Tibial nerve (tissue), 4 donors: ENCODE measurements around the gene TJP2. TPM values are rescaled to one million over a fixed set of nuclear protein-coding genes. Genes with fewer than 3 reads are reported as not detected.

Experiments used
- DNase-seq, 2 donors: peaks; one replicate each; pipeline ENCODE4 v3.0.0-alpha.2; 2019; ENCODE audit warnings: low spot score in 2 of 2
- H3K27ac ChIP-seq, 4 donors: fragments of 200-600 bp; sonication (generic) in 3 of 4; one replicate each; pipeline ENCODE4 v1.5.1; 2017 to 2019; ENCODE audit warnings: mild to moderate bottlenecking in 1 of 4
- H3K27me3 ChIP-seq, 2 donors: fragments of 200-600 bp; sonication (generic) in 1 of 2; one replicate each; pipeline versions ENCODE4 v1.5.1 to v1.6.0; 2017 to 2019
- H3K36me3 ChIP-seq, 3 donors: fragments of 200-600 bp; sonication (generic); one replicate each; pipeline ENCODE4 v1.5.1; 2018 to 2019
- H3K4me1 ChIP-seq, 4 donors: fragments of 200-600 bp; sonication (generic) in 3 of 4; one replicate each; pipeline ENCODE4 v1.5.1; 2017 to 2019
- H3K4me3 ChIP-seq, 4 donors: fragments of 200-600 bp; sonication (generic) in 3 of 4; one replicate each; pipeline ENCODE4 v1.5.1; 2017 to 2019; ENCODE audit warnings: mild to moderate bottlenecking in 1 of 4, moderate library complexity in 1 of 4
- H3K9me3 ChIP-seq, 4 donors: fragments of 200-600 bp; sonication (generic) in 3 of 4; one replicate each; pipeline ENCODE4 v1.5.1; 2017 to 2019
- EP300 ChIP-seq, 2 donors: sonication (generic); formaldehyde crosslinking; IDR thresholded peaks; one replicate each; pipeline ENCODE4 v1.6.1; 2017; ENCODE audit warnings: antibody characterized with exemption in 2 of 2, mild to moderate bottlenecking in 1 of 2
- POLR2A ChIP-seq, 2 donors: fragments of 450-650 bp; IDR thresholded peaks; one replicate each; pipeline ENCODE4 v1.6.1; 2017; ENCODE audit warnings: antibody characterized with exemption in 2 of 2, mild to moderate bottlenecking in 2 of 2, moderate library complexity in 2 of 2
- WGBS, 2 donors: methylation state at CpG; one replicate each; pipeline ENCODE4 v1.1.5; 2018; 5-methylcytosine and 5-hydroxymethylcytosine counted together
- total RNA-seq, 4 donors: library from RNA; depleted of rRNA; stranded (reverse); fragments of >200 nt; gene quantifications; one replicate each; pipeline ENCODE4 v1.1.0, GENCODE V29; 2016
- TF ChIP-seq, protein P1 (sequence below), 5 experiments: fragments of 200-600 bp in 3 of 5; fragments of 450-650 bp in 2 of 5; sonication (generic) in 3 of 5; IDR thresholded peaks; one replicate each; pipeline ENCODE4 v1.5.1; 2016 to 2019; ENCODE audit warnings: antibody characterized with exemption in 5 of 5, mild to moderate bottlenecking in 3 of 5, moderate library complexity in 2 of 5

TJP2 gene
- total RNA-seq, 4 donors from 2014 or later: 123 to 207 (median 182) TPM

DNA sequence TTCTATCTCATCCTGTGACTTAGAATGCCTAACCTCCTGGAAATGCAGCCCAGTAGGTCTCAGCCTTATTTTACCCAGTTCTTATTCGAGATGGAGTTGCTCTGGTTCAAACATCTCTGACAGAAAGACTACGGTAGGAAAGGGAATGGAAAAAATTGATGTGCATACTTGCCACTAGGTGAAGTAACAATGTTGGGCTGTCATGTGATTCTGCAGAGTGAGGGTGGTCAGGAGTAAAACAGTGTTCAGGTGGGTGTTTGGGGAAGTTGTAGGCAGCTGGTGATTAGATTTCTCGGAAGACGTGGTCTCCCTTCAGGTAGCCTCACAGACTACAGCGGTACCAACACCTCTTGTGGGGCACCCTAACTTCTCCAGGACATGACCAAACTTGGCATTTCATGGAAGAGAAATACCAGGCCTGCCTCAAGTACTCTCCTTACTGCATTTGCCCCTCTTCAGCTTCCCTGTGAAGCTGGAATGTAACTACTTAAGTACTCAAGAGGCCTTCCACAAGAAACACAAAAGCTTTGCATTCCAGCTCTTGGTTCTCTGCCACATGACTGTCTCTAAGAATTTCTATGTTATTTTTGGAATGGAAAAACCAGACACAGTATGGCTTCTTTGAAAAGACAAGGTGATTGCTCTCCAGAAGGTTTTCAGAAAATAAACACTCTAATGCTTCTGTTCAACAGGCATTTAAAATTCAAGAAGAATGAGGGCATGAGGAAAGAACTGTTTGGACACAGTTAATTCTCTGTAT, 133.5 kb downstream of the TJP2 start:
- Histone ChIP-seq H3K27ac (no peak overlapping the region), H3K4me3 (no peak overlapping the region), H3K4me1 (no peaks in the 10 kb centered on the region), H3K27me3 (no peaks in the 10 kb centered on the region), H3K36me3 (no peaks in the 10 kb centered on the region), H3K9me3 (peaks cover 0 to under 1% (median 0%) of the 10 kb centered on the region in 4 donors)
- WGBS, 2 donors: 79 to 81% methylated on average over 5 of the region's 5 CpGs
- no peak for DNase-seq
- TF ChIP-seq EP300 (IDR thresholded peaks at IDR 0.05): no peak
- TF ChIP-seq, protein P1, sequence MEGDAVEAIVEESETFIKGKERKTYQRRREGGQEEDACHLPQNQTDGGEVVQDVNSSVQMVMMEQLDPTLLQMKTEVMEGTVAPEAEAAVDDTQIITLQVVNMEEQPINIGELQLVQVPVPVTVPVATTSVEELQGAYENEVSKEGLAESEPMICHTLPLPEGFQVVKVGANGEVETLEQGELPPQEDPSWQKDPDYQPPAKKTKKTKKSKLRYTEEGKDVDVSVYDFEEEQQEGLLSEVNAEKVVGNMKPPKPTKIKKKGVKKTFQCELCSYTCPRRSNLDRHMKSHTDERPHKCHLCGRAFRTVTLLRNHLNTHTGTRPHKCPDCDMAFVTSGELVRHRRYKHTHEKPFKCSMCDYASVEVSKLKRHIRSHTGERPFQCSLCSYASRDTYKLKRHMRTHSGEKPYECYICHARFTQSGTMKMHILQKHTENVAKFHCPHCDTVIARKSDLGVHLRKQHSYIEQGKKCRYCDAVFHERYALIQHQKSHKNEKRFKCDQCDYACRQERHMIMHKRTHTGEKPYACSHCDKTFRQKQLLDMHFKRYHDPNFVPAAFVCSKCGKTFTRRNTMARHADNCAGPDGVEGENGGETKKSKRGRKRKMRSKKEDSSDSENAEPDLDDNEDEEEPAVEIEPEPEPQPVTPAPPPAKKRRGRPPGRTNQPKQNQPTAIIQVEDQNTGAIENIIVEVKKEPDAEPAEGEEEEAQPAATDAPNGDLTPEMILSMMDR (IDR thresholded peaks at IDR 0.05): no peak
- TF ChIP-seq POLR2A (IDR thresholded peaks at IDR 0.05): no peak

DNA sequence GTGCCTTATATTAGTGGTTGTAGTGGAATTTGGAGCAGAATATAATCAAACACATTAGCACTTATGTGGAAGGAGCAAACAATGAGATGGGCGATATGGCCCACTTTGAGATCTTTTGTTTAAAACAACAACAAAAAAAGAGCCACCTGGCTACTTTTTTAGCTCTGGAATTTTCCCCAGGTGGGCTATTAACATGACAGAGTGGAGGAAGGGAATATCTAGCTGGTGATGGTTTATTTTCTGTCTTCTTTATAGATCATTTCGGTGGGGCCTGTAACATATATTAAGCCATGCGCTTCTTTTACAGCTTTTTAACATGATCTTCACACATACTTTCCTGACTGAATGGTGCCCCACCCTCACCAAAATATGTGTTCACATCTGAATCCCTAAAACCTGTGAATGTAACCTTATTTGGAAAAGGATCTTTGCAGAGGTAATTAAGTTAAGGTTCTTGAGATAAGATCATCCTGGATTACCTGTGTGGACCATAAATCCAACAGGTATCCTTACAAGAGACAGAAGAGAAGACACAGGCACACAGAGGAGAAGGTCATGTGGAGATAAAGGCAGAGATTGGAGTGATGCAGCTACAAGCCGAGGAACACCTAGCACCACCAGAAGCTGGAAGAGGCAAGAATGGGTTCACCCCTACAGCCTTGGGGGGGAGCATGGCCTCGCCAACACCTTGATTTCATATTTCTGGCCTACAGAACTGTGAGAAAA, 134.3 kb downstream of the TJP2 start:
- DNase-seq: no peak
- 80 to 84% methylated on average over 5 of the region's 5 CpGs for WGBS, 2 donors
- no peaks in the 10 kb centered on the region for H3K36me3 ChIP-seq
- peaks cover 0 to 8% (median 0%) of the 10 kb centered on the region in 4 donors for H3K9me3 ChIP-seq
- H3K4me3 ChIP-seq: no peak overlapping the region
- no peaks in the 10 kb centered on the region for H3K4me1 ChIP-seq
- no peak overlapping the region for H3K27ac ChIP-seq
- no peaks in the 10 kb centered on the region for H3K27me3 ChIP-seq
- TF ChIP-seq POLR2A (IDR thresholded peaks at IDR 0.05) (no peak), EP300 (IDR thresholded peaks at IDR 0.05) (no peak)
- TF ChIP-seq, protein P1 (IDR thresholded peaks at IDR 0.05): no peak

DNA sequence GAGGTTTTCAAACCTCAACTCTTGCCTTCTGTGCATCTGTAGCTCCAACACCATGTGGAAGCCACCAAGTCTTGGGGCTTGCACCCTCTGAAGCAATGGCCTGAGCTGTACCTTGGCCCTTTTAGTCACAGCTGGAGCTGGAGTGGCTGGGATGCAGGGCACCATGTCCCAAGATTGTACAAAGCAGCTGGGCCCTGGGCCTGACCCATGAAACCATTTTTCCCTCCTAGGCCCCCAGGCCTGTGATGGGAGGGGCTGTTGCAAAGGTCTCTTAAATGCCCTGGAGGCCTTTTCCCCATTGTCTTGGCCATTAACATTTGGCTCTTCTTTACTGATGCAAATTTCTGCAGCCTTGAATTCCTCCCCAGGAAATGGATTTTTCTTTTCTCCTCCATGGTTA, 139.1 kb downstream of the TJP2 start:
- Histone ChIP-seq H3K4me3 (no peak overlapping the region), H3K36me3 (no peaks in the 10 kb centered on the region)

DNA sequence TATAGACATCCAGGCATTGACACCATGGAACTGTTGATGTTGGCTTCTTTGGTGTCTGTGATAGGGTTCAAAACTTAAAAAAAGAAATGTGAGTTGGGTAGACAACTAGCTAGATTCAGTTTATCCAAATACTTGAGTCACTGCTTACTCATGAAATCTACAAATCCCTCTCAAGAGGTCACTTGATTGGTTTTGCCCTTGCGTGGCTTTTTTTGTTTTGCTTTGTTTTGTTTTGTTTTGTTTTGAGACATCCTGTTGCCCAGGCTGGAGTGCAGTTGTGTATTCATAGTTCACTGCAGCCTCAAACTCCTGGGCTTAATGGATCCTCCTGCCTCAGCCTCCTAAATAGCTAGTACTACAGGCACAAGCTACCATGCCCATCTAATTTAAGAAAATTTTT, 140.5 kb downstream of the TJP2 start:
- H3K36me3 ChIP-seq: no peaks in the 10 kb centered on the region
- TF ChIP-seq, protein P1 (IDR thresholded peaks at IDR 0.05): no peak
- TF ChIP-seq POLR2A (IDR thresholded peaks at IDR 0.05): no peak
- no peak for TF ChIP-seq EP300 (IDR thresholded peaks at IDR 0.05)
- no peaks in the 10 kb centered on the region for H3K4me1 ChIP-seq
- H3K9me3 ChIP-seq: peaks cover 0 to 15% (median 0%) of the 10 kb centered on the region in 4 donors
- H3K27me3 ChIP-seq: peaks cover 0 to 2% of the 10 kb centered on the region in 2 donors
- DNase-seq: no peak
- H3K27ac ChIP-seq: no peak overlapping the region
- 78 to 86% methylated on average over 1 of the region's 1 CpG for WGBS, 2 donors
- no peak overlapping the region for H3K4me3 ChIP-seq

More for the DNA sequence above, 139.1 kb downstream of the TJP2 start:
- no peak for DNase-seq
- Histone ChIP-seq H3K27me3 (peaks cover 0 to 2% of the 10 kb centered on the region in 2 donors), H3K27ac (no peak overlapping the region), H3K4me1 (no peaks in the 10 kb centered on the region), H3K9me3 (peaks cover 0 to 15% (median 0%) of the 10 kb centered on the region in 4 donors)
- TF ChIP-seq POLR2A (IDR thresholded peaks at IDR 0.05): no peak
- no peak for TF ChIP-seq EP300 (IDR thresholded peaks at IDR 0.05)
- TF ChIP-seq, protein P1 (IDR thresholded peaks at IDR 0.05): no peak

DNA sequence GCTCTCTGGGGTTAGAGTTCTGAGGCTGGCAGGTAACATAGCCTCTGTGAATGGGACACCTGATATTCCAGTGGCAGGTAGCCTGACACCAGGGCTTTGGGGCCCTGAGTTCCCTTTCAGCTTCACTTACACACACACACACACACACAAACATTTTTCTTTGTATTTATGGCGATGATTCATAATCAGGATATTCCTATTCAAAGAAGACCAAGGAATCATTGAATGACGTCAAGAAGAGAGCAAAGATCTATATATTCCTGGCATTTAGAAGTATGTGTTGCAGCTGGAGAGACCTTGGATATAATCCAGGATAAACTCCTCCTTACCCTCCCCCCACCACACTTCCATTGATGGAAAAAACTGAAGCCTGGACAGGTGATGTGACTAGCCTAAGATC, 143.0 kb downstream of the TJP2 start:
- no peaks in the 10 kb centered on the region for H3K4me1 ChIP-seq
- DNase-seq: no peak
- no peaks in the 10 kb centered on the region for H3K36me3 ChIP-seq
- peaks cover 0 to 2% of the 10 kb centered on the region in 2 donors for H3K27me3 ChIP-seq
- TF ChIP-seq EP300 (IDR thresholded peaks at IDR 0.05) (no peak), POLR2A (IDR thresholded peaks at IDR 0.05) (no peak)
- TF ChIP-seq, protein P1 (IDR thresholded peaks at IDR 0.05): no peak
- WGBS, 2 donors: 57 to 58% methylated on average over 2 of the region's 2 CpGs
- H3K4me3 ChIP-seq: no peak overlapping the region
- H3K27ac ChIP-seq: no peak overlapping the region
- peaks cover 0 to 15% (median 0%) of the 10 kb centered on the region in 4 donors for H3K9me3 ChIP-seq
